PFSK-1 (cell line): ENCODE data around the gene DLGAP1.

Source experiments
- FOXP2 ChIP-seq: optimal IDR thresholded peaks from 2 replicates; pipeline ENCODE3; 2011; ENCODE audit warnings: borderline replicate concordance, control low read depth, inconsistent platforms; ENCODE audit not compliant: insufficient read depth; ENCODE audit errors: extremely low read length, extremely low read depth
- POLR2AphosphoS5 ChIP-seq: IDR thresholded peaks from 2 replicates; pipeline ENCODE4 v1.6.1; 2012; ENCODE audit warnings: low read depth, mild to moderate bottlenecking, control low read depth, low read length, moderate library complexity
- REST ChIP-seq, 2 experiments: IDR thresholded peaks; 2 replicates each; pipeline versions ENCODE4 v1.6.1 to v1.8.0; 2011 to 2012; ENCODE audit warnings: low read depth in 2 of 2, low read length in 2 of 2, control low read depth in 1 of 2, inconsistent platforms in 1 of 2, mild to moderate bottlenecking in 1 of 2, moderate library complexity in 1 of 2; ENCODE audit not compliant: insufficient read depth in 1 of 2
- SIN3A ChIP-seq: IDR thresholded peaks from 2 replicates; pipeline ENCODE4 v1.6.1; 2012; ENCODE audit warnings: mild to moderate bottlenecking, low read length, moderate library complexity, borderline replicate concordance; ENCODE audit not compliant: insufficient read depth
- TAF1 ChIP-seq: IDR thresholded peaks from 2 replicates; pipeline ENCODE4 v1.6.1; 2012; ENCODE audit warnings: low read length, control low read depth, borderline replicate concordance; ENCODE audit not compliant: insufficient read depth

DLGAP1 gene

DNA sequence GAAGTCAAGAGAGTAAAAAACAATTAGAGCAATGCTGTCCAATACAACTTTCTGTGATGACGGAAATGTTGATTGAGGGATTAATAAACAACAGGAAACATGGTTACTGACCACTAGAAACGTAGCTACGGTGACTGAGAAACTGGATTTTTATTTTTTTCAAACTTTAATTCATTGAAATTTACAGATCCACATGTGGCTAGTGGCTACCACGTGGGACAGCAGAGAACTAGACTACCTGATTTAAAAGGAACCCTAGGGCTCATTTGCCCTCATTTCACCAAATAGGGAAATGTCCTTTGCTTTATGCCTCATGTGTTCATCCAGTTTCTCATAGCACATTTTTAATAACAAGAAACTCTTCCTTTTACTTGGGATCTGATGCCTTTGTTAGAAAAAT lies 592.1 kb downstream of the DLGAP1 start:
- TF ChIP-seq FOXP2 (no peak), POLR2AphosphoS5 (no peak), REST (IDR thresholded peaks at IDR 0.05; ENCODE audit: insufficient read depth in 1 of 2, low read depth in 2 of 2, low read length in 2 of 2) (no peak), TAF1 (no peak), SIN3A (no peak)

DNA sequence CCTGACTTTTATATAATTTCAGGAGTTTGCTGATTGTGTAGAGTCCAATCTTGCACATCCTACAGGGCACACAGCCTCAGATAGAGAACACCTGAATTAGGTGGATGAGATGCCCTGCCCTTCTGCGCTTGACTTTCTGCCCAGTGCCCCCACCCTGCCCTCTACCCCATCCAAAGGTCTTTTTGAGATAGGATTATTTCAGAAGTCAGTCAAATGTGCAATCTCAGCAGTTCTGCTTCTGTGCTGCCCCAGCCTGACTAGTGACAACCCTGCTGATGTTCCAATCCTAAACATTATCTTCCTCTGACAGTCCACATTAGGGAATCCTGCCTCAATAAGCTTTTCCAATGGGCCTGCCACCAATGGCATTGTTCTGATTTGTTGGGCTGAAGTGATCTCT lies 593.6 kb downstream of the DLGAP1 start:
- no peak for TF ChIP-seq TAF1
- no peak for TF ChIP-seq FOXP2
- no peak for TF ChIP-seq SIN3A
- TF ChIP-seq POLR2AphosphoS5, result no peak
- TF ChIP-seq REST (IDR thresholded peaks at IDR 0.05; ENCODE audit: insufficient read depth in 1 of 2, low read depth in 2 of 2, low read length in 2 of 2), result no peak

DNA sequence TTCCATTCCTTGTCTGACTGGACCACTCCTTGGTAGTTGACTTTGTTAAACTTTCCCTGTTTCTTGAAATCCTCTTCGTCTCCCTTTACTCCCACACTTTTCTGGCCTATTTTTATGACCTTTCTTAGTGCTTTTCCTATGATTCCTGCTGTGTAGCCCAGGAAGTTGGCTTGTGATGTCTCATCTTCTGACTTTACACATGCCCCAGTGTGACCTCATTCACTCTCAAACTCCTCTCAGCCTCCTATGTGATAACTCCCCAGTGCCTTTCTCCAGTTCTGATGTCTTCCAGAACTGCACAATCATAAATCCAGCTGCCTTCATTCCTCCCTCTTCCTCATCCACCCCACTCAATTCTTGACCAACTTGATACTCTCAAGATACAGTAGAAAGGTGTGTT lies 597.6 kb downstream of the DLGAP1 start:
- no peak for TF ChIP-seq REST (IDR thresholded peaks at IDR 0.05; ENCODE audit: insufficient read depth in 1 of 2, low read depth in 2 of 2, low read length in 2 of 2)

- TF ChIP-seq FOXP2 (no peak), REST (IDR thresholded peaks at IDR 0.05; ENCODE audit: insufficient read depth in 1 of 2, low read depth in 2 of 2, low read length in 2 of 2) (no peak), SIN3A (no peak), TAF1 (no peak), POLR2AphosphoS5 (no peak)
Measured at GRCh38 chr18:3855966-3856365, 599.1 kb downstream of the DLGAP1 start.

DNA sequence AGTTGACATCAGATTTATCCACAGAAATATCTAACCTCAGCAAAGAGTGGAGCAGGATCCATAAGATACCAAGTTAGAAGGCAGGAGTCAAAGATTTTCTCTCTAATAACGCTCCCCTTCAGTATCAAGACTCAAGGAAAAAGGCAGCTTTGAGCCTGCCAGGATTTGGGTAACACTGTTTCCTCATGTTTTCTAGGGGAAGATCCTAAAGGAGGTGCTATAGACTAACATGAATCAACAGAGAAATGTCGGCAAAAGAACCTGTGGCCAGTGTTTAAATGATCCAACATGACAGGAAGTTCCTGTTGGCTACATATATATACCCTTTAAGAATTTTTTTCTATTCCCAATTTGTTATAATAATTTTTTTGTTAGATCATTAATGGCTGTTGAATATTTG lies 602.8 kb downstream of the DLGAP1 start:
- TF ChIP-seq POLR2AphosphoS5, result no peak
- no peak for TF ChIP-seq SIN3A
- no peak for TF ChIP-seq FOXP2
- TF ChIP-seq REST (IDR thresholded peaks at IDR 0.05; ENCODE audit: insufficient read depth in 1 of 2, low read depth in 2 of 2, low read length in 2 of 2), result no peak
- TF ChIP-seq TAF1, result no peak
